Endodermal cell (in vitro differentiated cells): Measurements from ENCODE around the gene NEK6. TPM values are rescaled to one million over a fixed set of nuclear protein-coding genes. Genes with fewer than 3 reads are reported as not detected.

Source experiments
- DNase-seq: peaks from one replicate; pipeline ENCODE4 v3.0.0-alpha.2; 2017
- H3K27ac ChIP-seq: 2 replicates; pipeline ENCODE4 v1.5.1; 2013; ENCODE audit warnings: mild to moderate bottlenecking, low read depth, low read length, moderate library complexity
- H3K27me3 ChIP-seq: 2 replicates; pipeline ENCODE4 v1.6.1; 2013; ENCODE audit warnings: mild to moderate bottlenecking, low read length, moderate library complexity; ENCODE audit not compliant: insufficient read depth, control insufficient read depth, poor library complexity, severe bottlenecking
- H3K36me3 ChIP-seq: 2 replicates; pipeline ENCODE4 v1.7.0; 2013; ENCODE audit warnings: mild to moderate bottlenecking, low read length, moderate library complexity; ENCODE audit not compliant: control insufficient read depth, insufficient read depth
- H3K4me1 ChIP-seq: one replicate; pipeline ENCODE4 v1.7.0; 2013; ENCODE audit warnings: low read length; ENCODE audit not compliant: control insufficient read depth, insufficient read depth
- H3K4me3 ChIP-seq: 2 replicates; pipeline ENCODE4 v1.5.1; 2013; ENCODE audit warnings: mild to moderate bottlenecking, low read length, moderate library complexity
- H3K9ac ChIP-seq: 2 replicates; pipeline ENCODE4 v1.6.1; 2013; ENCODE audit warnings: mild to moderate bottlenecking, low read length, moderate library complexity; ENCODE audit not compliant: poor library complexity, severe bottlenecking; ENCODE audit errors: extremely low read depth
- H3K9me3 ChIP-seq: 2 replicates; pipeline ENCODE4 v1.6.1; 2013; ENCODE audit warnings: mild to moderate bottlenecking, low read length, moderate library complexity; ENCODE audit not compliant: control insufficient read depth
- H3K27ac Mint-ChIP-seq: 2 replicates; pipeline ENCODE4 v1.8.0; 2020; ENCODE audit warnings: mixed read lengths
- H3K27me3 Mint-ChIP-seq: 2 replicates; pipeline ENCODE4 v1.8.0; 2021; ENCODE audit warnings: mild to moderate bottlenecking, mixed read lengths; ENCODE audit not compliant: insufficient read depth
- H3K36me3 Mint-ChIP-seq: 2 replicates; pipeline ENCODE4 v1.8.0; 2020; ENCODE audit warnings: low read depth, mixed read lengths
- H3K4me1 Mint-ChIP-seq: 2 replicates; pipeline ENCODE4 v1.8.0; 2020; ENCODE audit warnings: mixed read lengths
- H3K4me3 Mint-ChIP-seq: 2 replicates; pipeline ENCODE4 v1.8.0; 2020; ENCODE audit warnings: mild to moderate bottlenecking, moderate library complexity, mixed read lengths
- H3K9me3 Mint-ChIP-seq: 2 replicates; pipeline ENCODE4 v1.8.0; 2020; ENCODE audit warnings: mild to moderate bottlenecking, mixed read lengths
- WGBS, 2 experiments: methylation state at CpG; one replicate each; pipeline versions ENCODE4 v1.1.5 to v1.1.7; 2013; ENCODE audit warnings: missing lambda C conversion rate in 2 of 2, mixed read lengths in 1 of 2; ENCODE audit not compliant: insufficient coverage in 1 of 2, insufficient read length in 1 of 2; 5-methylcytosine and 5-hydroxymethylcytosine counted together
- total RNA-seq, 2 donors: library from RNA; stranded (reverse); fragmentation: NEBNext Ultra II Directional in 1 of 2; extraction: Animal tissue kit (Norgen Biotek cat#: 25700) in 1 of 2; gene quantifications; 2 replicates in 1 of 2; 3 replicates in 1 of 2; pipeline ENCODE4 v1.2.1, GENCODE V29; 2021
- TF ChIP-seq, protein P1 (sequence below): fragments of 200-600 bp; sonication (generic); conservative IDR thresholded peaks from 2 replicates; pipeline ENCODE4 v1.5.0; 2021; ENCODE audit warnings: antibody characterized with exemption, mild to moderate bottlenecking

The NEK6 gene
- total RNA-seq, 2 donors from 2014 or later: 17.1 to 32.5 TPM

DNA sequence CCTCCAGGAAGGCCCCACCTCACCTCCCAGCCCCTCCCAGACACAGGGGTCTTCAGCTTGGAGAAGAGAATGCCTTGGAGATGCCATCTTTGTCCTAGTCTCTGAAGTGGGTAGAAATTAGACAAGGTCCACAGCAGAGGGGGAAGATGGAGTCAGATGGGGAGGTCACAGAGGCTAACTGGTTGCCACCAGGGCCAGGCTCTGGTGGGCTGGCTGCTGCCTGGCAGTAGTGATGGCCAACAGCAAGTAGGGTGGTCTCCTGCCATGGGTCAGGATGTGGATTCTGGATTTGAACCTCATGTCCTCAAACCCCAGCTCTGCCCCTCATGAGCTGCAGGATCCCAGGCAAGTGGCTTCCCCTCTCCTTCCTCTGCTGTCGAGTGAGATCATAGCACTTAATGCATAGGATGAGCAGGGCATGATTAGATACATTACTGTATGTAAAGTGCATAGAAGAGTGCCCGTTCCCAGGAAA lies 38.7 kb upstream of the NEK6 start:
- Mint-ChIP-seq H3K27me3 (no peaks in the 10 kb centered on the region), H3K4me1 (no peaks in the 10 kb centered on the region), H3K27ac (no peak overlapping the region), H3K36me3 (no peaks in the 10 kb centered on the region), H3K9me3 (no peaks in the 10 kb centered on the region), H3K4me3 (no peak overlapping the region)
- 90% methylated on average over 2 of the region's 2 CpGs; no CpG with 5 or more reads in 1 of the 2 experiments for WGBS, 2 experiments
- Histone ChIP-seq H3K36me3 (no peaks in the 10 kb centered on the region), H3K4me1 (no peaks in the 10 kb centered on the region), H3K9me3 (no peaks in the 10 kb centered on the region), H3K9ac (no peak overlapping the region), H3K27me3 (no peaks in the 10 kb centered on the region), H3K27ac (no peak overlapping the region), H3K4me3 (no peak overlapping the region)
- TF ChIP-seq, protein P1, sequence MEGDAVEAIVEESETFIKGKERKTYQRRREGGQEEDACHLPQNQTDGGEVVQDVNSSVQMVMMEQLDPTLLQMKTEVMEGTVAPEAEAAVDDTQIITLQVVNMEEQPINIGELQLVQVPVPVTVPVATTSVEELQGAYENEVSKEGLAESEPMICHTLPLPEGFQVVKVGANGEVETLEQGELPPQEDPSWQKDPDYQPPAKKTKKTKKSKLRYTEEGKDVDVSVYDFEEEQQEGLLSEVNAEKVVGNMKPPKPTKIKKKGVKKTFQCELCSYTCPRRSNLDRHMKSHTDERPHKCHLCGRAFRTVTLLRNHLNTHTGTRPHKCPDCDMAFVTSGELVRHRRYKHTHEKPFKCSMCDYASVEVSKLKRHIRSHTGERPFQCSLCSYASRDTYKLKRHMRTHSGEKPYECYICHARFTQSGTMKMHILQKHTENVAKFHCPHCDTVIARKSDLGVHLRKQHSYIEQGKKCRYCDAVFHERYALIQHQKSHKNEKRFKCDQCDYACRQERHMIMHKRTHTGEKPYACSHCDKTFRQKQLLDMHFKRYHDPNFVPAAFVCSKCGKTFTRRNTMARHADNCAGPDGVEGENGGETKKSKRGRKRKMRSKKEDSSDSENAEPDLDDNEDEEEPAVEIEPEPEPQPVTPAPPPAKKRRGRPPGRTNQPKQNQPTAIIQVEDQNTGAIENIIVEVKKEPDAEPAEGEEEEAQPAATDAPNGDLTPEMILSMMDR: no peak
- peak; percentile 22 for DNase-seq

DNA sequence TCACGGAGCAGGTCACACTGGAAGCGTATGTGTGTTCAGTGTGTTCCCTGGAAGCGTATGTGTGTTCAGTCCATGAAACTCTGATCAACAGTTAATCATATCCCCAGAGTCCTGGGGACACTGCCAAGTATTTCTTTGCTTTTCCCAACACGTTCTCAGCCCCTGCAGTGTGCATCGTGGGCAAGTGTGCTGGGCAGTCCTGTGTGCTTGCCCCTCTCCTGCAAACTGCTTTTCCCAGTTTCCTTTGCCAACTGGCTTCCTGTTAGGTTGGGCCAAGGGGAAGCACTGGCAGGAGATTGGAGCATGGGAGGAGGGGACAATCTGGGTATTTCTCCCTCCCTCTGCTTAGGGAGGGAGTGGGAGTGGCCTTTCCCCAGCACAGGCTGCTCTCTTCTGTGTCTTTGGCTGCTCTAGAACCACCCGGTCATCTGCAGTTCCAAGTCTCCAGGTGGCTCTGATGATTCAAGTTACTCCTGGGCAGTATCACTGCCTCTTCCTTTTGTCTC lies 36.8 kb upstream of the NEK6 start:
- H3K27ac ChIP-seq: no peak overlapping the region
- TF ChIP-seq, protein P1: no peak
- no peaks in the 10 kb centered on the region for H3K27me3 ChIP-seq
- H3K4me3 ChIP-seq: no peak overlapping the region
- no peaks in the 10 kb centered on the region for H3K9me3 Mint-ChIP-seq
- no peaks in the 10 kb centered on the region for H3K9me3 ChIP-seq
- H3K36me3 ChIP-seq: no peaks in the 10 kb centered on the region
- no peak overlapping the region for H3K4me3 Mint-ChIP-seq
- H3K27me3 Mint-ChIP-seq: no peaks in the 10 kb centered on the region
- no peaks in the 10 kb centered on the region for H3K36me3 Mint-ChIP-seq
- H3K4me1 Mint-ChIP-seq: no peaks in the 10 kb centered on the region
- 90 to 93% methylated on average over 6 of the region's 6 CpGs for WGBS, 2 experiments
- peak; percentile 59 for DNase-seq
- H3K27ac Mint-ChIP-seq: no peak overlapping the region
- no peaks in the 10 kb centered on the region for H3K4me1 ChIP-seq
- no peak overlapping the region for H3K9ac ChIP-seq

DNA sequence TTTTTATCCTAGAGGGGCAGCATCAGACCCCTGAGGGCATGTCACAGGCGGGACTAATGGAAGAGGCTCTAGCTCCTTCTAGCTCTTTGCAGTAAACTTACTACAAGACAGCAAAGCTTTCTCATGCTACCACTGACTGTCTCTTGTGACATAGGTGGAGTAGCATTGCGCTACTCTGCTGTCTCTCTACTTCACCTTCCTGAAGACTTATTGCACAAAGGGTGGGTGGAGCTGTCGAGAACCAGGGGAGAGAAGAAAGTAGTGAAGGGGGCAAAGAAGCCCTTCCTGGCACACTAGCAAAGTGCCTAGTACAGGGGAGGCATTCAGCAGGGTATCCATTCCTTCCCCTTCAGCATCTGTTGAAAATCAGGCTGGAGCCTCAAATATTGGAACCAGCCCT lies 36.1 kb upstream of the NEK6 start:
- Mint-ChIP-seq H3K4me3 (no peak overlapping the region), H3K9me3 (no peaks in the 10 kb centered on the region), H3K27ac (no peak overlapping the region), H3K27me3 (no peaks in the 10 kb centered on the region), H3K36me3 (no peaks in the 10 kb centered on the region), H3K4me1 (no peaks in the 10 kb centered on the region)
- DNase-seq: no peak
- H3K36me3 ChIP-seq: no peaks in the 10 kb centered on the region
- no peaks in the 10 kb centered on the region for H3K9me3 ChIP-seq
- no peak overlapping the region for H3K9ac ChIP-seq
- H3K27ac ChIP-seq: no peak overlapping the region
- TF ChIP-seq, protein P1: no peak
- H3K4me3 ChIP-seq: no peak overlapping the region
- 92 to 94% methylated on average over 2 to 3 of the region's 3 CpGs for WGBS, 2 experiments
- H3K27me3 ChIP-seq: no peaks in the 10 kb centered on the region
- no peaks in the 10 kb centered on the region for H3K4me1 ChIP-seq
